NT2/D1 (cell line): ENCODE results near the gene SEMA6B.

Experiments
- SUZ12 ChIP-seq: IDR thresholded peaks from 2 replicates; pipeline ENCODE4 v1.6.1; 2011; ENCODE audit not compliant: insufficient read length, insufficient read depth; ENCODE audit errors: extremely low read depth
- YY1 ChIP-seq: IDR thresholded peaks from 2 replicates; pipeline ENCODE4 v1.6.1; 2011; ENCODE audit not compliant: insufficient read length, insufficient read depth
- ZNF274 ChIP-seq: IDR thresholded peaks from 2 replicates; pipeline ENCODE4 v1.6.1; 2011; ENCODE audit warnings: mild to moderate bottlenecking, low read depth, low read length

DNA sequence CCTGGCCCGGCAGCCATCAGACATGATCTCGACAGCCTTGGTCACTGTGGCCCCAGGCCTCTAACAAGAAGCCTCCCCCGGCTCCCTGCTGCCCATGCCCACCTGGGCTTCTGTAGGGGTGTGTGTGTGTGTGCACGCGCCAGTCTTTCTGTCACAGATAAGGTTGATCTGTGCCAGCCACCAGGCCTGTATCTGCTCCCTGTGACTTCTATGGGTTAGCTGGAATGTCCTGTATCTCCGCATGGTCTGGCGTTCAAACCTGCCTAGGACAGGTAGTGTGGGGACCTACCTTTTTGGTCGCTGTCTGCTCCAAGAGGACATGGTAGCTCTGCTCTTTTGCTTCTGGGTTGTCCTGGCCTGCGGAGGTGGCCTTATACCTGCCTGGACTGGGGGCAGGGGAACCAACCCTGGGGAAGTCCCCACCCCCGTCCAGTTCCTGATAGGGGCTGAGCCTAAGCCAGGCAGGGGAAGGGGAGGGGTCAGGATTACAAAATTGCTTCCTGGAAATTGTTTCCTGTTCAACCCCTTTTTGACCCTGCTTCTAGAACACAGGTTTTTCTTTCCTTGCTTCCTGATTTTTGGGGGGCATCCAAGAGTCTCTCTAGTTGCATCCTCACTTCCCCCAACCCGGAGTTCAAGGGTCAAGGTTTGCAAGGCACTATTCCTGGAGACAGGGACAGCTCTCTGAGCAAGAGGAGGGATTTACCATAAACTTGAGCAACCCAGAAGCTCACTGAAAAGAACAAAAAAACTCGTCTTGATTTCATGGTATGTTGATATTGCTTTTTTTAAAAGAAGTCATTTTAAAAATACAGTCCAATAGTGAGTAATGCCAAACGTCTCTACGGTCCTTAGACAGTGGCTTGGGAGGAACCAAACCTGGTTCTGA is 19.5 kb downstream of the SEMA6B start, which contains the start of gene LRG1:
- TF ChIP-seq ZNF274 (no peak), YY1 (no peak), SUZ12 (no peak)
